Skin epidermis (tissue), 12 donors: Measurements from ENCODE around the gene SPRY1.
A peak's percentile ranks its signal among the peaks of the same experiment; 100 is the strongest.

Experiments
- H3K27ac ChIP-seq, 21 experiments: fragments of 200-600 bp; sonication (generic) in 11 of 21; one replicate each; pipeline ENCODE4 v1.5.0; 2020; ENCODE audit warnings: mild to moderate bottlenecking in 3 of 21, inconsistent platforms in 2 of 21, moderate library complexity in 2 of 21
- H3K4me3 ChIP-seq, 7 experiments: fragments of 200-600 bp; sonication (generic) in 2 of 7; one replicate each; pipeline ENCODE4 v1.5.0; 2020; ENCODE audit warnings: inconsistent platforms in 2 of 7, mild to moderate bottlenecking in 2 of 7, moderate library complexity in 1 of 7

SPRY1 gene, protein sequence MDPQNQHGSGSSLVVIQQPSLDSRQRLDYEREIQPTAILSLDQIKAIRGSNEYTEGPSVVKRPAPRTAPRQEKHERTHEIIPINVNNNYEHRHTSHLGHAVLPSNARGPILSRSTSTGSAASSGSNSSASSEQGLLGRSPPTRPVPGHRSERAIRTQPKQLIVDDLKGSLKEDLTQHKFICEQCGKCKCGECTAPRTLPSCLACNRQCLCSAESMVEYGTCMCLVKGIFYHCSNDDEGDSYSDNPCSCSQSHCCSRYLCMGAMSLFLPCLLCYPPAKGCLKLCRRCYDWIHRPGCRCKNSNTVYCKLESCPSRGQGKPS

DNA sequence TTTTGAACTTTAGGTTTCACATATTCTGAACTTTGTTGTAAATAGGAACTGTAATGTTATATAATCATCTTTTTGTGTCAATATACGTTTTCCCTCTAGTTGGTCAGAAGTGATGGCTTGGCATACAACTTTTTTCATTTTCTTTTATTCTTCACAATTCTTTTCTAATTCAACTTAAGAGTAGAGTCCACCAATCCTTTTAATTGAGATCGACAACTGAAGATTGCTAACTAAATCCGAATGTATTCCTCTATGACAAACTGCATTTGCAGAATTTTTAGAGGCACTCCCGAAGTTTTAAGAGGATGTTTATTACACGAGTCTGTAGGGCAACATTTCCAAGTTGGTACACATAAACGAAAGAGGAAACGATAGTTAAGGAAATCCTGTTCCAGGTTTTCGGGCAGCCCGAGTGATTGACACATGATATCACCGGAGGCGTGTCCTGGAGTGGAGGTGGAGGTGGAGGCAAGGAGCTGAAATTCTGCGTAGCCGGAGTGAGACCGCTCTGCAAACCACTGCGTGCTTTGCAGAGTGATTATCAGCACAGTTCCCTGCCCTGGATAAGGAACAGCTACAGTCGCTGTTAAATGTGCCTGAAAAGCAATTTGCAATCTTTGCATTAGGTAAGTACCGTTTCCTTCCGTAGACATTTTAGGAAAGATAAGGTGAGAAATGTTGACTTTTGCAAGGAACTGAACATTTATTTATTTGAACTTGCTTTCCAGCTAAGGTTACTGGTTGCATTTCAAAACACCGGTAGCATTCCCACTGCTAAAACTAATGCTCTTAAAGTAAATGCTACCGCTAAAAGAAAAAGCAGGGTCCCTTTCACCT lies at the start of gene SPRY1:
SPRY1 (plus strand) TSS at position 489 of the 837 bp plus-strand sequence. CDS start 4,797 bp downstream, outside the sequence.
- peak within 1 kb of the TSS; percentile 55 to 86 (median 73) for H3K4me3 ChIP-seq
- H3K27ac ChIP-seq: peak within 1 kb of the TSS; percentile 79 to 99 (median 93)

DNA sequence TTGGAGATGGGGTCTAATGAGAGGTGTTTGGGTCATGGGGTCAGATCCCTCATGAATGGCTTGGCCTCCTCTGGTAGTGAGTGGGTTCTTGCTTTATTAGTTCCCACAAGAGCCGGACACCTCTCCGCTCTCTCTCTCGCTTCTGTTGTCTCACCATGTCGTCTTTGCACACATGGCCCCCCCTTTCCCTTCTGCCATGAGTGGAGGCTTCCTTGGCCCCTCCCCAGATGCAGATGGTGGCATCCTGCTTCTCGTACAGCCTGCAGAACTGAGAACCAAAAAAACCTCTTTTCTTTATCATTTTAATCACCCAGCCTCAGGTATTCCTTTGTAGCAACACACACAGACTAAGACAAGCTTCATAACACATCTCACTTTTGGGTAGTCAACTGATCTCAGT lies 49.6 kb upstream of the SPRY1 start:
- no peak overlapping the region for H3K27ac ChIP-seq
- H3K4me3 ChIP-seq: no peak overlapping the region

DNA sequence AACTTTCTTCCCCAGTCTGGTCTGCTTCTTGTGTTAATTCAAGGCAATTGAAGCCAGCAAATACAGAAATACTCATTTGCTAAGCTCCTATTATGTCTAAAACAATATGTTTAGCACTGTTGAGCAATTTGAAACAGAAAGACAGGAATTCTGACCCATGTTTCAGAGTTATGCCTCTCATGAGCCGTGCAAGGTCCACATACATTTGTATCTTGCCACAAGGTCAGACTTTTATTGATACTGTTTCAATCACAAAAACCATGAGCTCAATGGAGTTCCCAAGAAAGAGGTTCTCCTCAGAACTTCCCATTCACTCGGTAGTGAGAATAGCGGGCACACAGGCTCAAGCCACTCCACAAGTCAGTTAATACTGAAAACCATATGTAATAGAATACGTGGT lies 47.6 kb upstream of the SPRY1 start:
- H3K27ac ChIP-seq: no peak overlapping the region

DNA sequence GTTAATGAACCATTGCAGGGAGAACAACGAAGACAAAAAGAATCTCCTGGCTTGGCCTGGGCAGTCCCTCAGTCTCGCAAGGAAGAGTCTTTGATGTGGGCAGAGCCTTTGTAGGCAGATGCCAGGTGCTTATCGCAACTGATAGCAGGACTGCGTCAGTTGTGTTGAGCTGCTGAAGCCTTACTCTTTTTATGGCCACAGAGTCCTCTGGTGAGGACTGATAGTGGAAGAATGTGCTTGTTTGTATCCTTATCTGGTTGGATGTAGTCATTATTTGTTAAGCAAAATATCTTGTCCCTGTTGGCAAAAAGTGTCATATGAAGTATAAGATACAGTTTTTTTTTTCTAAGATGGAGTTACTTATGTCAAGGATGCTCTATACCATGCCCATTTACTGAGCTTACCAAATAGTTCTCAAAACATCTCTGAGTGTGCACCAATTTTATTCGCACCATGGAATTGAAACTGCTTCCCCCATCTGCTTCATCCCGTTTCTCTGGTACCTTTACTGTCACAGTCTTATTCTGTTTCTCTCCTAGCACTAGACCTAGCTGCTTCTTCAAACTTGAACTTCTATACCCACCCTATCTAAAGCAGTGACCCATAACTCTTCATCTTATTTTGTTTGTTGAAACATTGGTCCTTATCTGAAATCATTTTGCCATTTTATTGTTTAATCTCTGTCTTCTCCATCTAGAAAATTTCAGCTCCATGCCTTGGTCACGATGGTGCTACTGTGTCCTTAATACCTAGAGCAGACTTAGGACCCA lies 47.0 kb upstream of the SPRY1 start:
- Histone ChIP-seq H3K4me3 (no peak overlapping the region), H3K27ac (no peak overlapping the region)

More for the DNA sequence above, 47.6 kb upstream of the SPRY1 start:
- H3K4me3 ChIP-seq: no peak overlapping the region

DNA sequence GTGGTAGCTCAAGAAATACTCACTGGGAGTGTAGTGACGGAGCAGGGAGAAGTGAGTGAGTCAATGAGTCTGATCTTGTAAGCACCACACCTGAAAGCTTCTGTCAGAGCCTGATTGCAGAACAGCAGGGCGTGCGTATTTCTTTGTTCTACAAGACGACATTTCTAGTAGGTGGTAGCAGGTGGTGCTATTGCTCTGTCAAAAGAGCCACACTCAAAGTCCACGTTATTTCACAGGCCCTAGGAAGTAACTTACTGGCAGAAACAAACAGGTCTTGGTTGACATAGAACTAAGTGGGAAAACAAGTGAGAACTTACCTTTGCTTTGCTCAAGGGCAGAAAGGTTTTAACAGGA lies 46.4 kb upstream of the SPRY1 start:
- peak overlapping the region in 3 of 21 experiments; percentile 3 to 41 (median 18) for H3K27ac ChIP-seq

DNA sequence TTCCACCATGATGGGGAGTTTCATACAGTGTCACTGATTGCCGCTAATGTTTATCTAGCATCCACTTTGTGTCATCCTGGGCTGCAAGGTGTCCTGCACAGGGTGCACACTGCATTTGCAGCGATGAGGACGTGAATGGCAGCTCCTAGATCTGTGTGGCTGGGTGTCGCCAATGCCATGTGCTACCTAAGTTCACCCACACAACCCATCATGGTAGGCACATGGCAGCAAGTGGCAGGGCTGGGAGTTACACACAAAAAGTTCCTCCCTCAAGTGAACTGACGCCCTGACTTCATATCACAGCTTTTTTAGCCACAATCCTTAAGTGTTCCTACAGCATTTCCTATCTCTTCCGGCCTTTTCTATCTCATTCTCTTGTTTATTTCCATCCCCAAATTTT lies 45.9 kb upstream of the SPRY1 start:
- Histone ChIP-seq H3K4me3 (no peak overlapping the region), H3K27ac (peak overlapping the region in 4 of 21 experiments; percentile 3 to 41 (median 14))

More for the DNA sequence above, 46.4 kb upstream of the SPRY1 start:
- no peak overlapping the region for H3K4me3 ChIP-seq

DNA sequence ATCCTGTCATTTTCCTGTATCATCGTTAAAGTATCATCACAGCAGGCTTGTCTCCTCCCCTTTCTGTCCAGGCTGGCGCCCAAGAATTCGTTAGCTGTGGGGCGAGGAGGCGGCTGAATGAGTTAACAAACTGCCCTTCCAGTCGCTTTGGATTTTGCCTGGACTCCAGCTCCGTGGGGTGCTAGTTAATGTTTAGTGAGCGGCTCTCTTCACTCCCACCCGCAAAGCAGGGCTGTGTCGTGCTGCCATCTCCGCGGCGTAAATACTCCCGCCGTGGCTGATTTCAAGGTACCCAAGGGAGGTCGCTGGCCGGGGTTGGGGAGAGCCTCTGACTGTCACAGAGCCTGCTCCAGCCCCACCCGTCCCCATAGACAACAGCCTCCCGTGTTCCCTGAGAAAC lies 44.9 kb upstream of the SPRY1 start:
- peak overlapping the region in 14 of 21 experiments; percentile 1 to 85 (median 64) for H3K27ac ChIP-seq

DNA sequence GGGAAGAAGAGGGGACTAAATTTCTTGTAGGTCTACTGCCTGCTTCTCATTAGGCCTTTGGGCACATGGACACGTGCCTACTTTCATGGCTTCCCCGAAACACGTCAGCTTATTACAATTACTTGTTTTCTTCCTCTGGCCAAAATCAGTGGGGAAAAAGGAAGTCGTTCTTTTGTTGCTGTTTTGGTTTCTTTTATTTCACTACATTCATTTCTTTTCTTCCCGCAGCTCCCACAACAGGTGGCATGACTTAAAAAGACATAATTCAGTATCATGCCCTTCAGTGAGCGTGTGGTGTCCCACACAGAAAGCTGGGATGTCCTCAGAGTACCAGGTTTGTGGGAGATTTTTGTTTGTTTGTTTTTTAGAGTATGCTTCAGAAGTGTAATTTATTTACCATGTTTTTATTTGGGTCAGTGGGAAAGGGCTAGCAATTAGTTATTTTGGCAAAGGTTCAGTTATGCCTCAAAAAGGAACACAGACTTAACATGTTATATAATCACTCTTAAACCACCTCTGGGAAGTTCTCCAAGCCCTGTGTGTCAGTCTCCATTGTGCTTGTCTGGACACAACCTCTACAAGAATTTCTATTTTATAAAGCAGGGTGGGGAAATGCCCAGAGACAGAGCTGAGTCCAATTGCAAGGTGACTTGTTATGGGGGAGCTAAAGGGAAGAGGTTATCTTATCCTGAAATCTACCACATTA lies 44.2 kb upstream of the SPRY1 start:
- no peak overlapping the region for H3K4me3 ChIP-seq
- H3K27ac ChIP-seq: peak overlapping the region in 19 of 21 experiments; percentile 1 to 85 (median 58)

More for the DNA sequence above, 44.9 kb upstream of the SPRY1 start:
- no peak overlapping the region for H3K4me3 ChIP-seq

DNA sequence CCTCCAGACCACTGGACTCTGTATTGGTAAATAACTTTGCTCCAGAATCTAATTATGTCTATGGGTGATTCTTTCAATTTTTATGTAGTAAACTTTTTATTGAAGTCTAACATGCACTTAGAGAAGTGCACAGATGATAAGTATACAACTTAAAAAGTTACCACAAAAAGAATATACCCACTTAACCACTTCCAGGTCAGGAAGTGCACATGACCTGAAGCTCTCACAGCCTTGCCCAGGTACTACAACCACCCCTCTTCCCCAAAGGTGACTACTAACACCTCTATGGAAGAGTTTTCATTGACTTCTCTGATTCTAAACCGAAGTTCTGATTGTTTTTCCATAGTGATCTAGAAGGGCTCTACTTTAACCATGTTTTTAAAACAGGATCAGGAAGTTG lies 43.6 kb upstream of the SPRY1 start:
- H3K4me3 ChIP-seq: no peak overlapping the region
- peak overlapping the region in 19 of 21 experiments; percentile 1 to 85 (median 56) for H3K27ac ChIP-seq

DNA sequence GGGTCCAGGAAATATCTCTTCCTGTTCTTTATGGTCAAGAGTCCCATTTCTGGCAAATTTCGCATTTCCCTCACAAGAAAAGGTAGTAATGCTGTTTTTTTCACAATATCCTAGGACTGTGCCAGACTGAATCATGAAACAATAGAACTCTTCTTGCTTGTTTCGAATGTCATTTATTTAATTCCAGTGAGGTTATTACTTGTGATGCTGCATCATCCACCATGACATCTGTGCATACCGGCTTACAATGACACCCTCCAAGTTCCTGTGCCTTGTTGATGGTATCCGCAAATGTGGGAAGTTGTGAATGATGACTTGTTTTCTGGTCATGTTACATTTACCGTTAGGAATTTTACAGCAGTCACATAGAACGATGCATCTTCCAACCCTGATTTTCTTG lies 42.9 kb upstream of the SPRY1 start:
- H3K27ac ChIP-seq: peak overlapping the region in 6 of 21 experiments; percentile 21 to 85 (median 68)
- no peak overlapping the region for H3K4me3 ChIP-seq

DNA sequence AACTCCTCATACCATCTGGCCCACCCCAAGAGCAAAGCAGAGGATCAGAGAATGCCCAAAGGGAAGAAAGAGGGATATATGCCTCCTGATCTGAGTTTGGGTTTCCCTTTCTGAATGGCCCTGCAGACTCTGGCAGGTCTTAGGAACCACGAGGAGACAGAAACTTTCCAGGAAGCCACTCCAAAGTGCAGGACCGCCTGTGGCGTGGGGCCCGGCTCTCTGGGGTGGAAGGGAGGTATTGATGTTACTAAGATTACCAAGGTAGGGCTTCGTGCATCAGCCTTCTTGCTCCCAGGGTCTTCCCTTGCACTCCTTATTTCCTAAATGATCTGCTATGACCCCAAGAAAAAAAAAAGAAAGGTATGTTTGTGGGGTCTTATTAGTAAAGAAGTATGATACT lies 41.9 kb upstream of the SPRY1 start:
- Histone ChIP-seq H3K4me3 (no peak overlapping the region), H3K27ac (peak overlapping the region in 6 of 21 experiments; percentile 35 to 85 (median 66))

DNA sequence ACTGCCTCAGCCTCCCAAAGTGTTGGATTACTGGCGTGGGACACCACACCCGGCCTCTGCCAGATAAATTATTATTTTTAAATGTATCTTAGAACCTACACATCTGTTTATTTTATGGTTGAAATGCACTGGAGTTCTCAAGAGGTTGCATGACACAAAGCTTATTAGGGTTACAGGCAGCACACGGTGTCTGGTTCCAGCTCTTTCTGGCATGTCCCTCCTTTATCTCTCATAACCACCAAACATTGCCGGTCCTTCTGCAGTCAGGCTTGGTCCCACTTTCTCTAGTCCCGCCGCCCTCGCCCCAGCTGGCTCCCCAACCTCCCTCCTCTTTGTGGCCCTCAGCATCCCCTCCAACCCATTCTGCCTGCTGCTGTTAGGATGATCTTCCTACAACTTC lies 39.7 kb upstream of the SPRY1 start:
- no peak overlapping the region for H3K27ac ChIP-seq

DNA sequence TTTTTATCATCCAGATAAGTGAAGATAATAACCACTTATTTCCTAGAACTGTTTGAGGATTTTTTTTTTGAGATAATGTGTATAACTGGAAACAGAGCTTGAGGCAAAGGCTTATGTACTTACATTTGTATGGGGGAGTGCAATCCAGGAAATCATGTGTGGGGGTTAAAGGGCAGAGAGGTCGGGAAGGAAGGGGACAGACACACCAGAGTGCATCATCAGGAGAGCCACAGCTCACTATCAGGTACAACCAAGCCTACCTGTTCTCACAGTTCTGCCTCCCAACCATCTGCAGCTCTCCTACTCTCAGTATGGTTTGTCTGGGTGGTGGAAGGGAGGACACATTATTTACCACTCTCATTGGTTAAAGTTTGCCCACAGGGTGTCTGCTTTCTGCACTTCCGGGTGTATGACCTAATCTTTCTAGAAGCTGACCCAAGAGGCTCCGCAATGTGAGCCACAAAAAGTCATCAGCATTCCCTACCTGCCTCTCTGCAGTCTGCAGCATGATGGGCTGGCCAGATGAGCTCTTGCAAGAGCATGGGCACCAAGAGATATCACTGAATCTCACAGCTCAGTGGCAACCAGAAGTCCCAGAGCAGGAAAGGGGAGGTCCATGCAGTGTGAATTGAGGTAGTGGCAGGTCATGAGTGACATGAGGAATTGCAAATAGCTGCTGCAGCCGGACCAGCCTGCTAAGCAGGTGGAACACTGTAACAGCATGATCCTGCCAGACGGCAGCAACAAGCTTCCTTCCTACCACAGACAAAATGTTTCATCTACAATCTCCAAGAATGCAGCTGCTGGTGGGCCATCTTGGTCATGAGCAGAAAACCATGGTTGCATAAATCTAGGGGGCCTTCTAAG lies 36.9 kb upstream of the SPRY1 start:
- Histone ChIP-seq H3K27ac (peak overlapping the region in 6 of 21 experiments; percentile 14 to 89 (median 72)), H3K4me3 (no peak overlapping the region)

More for the DNA sequence above, 39.7 kb upstream of the SPRY1 start:
- H3K4me3 ChIP-seq: no peak overlapping the region

DNA sequence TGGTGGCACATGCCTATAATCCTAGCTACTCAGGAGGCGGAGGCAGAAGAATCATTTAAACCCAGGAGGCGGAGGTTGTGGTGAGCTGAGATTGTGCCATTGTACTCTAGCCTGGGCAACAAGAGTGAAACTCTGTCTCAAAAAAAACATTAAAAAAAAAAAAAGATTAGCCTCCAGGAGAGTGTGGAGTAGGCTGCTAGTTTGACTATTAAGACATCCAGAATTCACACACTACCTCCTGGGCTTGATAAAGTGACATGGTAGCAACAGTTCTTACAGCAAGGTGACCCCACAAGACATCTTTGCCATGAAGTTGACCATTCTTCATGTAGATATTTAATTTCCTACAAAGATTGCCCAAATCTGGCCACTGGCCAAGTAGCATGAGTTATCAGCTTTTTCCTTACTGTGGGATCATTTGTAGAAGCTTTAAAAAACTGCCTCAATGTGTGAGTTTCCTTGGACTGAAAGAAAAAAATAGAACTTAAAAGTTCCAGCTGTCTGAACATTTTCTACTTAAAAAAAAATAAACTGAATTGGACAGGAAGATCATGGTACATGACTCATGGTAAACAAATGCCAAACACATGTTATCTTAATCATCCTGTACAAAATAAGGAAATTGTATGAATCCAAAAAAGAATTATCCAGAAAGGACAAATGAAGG lies 35.3 kb upstream of the SPRY1 start:
- Histone ChIP-seq H3K4me3 (no peak overlapping the region), H3K27ac (peak overlapping the region in 16 of 21 experiments; percentile 21 to 89 (median 68))

DNA sequence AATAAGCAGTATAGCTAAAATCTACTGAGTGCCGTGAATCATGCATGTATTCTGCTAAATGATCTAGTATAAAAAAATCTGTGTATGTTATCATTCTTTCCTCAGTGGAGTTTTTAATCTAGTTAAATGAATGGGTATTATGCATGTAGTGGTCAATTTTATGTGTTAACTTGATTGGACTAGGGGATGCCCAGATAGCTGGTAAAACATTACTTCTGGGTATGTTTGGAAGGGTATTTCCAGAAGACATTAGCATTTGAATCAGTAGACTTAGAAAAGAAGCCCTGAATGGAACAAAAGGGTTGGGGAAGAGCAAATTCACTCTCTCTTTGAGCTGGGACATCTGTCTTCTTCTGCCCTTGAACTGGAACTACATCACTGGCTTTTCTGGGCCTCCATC lies 34.5 kb upstream of the SPRY1 start:
- Histone ChIP-seq H3K4me3 (no peak overlapping the region), H3K27ac (peak overlapping the region in 6 of 21 experiments; percentile 14 to 89 (median 58))

DNA sequence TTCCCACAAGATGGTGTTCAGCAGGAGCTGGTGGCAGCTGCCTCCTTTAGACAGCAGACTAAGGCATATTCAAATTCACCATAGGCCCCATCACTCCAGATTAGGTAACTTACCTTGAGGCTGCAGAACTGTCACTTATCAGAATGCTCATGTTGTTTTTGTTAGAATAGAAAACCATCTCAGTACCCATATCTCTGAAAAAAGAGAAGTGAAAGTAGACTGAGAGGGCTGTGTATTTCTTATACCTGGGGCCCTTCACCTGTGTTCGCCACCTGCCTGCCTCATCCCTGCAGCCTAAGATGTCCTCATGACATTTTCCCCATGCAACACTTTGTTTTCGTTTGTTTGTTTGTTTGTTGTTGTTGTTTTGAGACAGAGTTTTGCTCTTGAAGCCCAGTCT lies 32.9 kb upstream of the SPRY1 start:
- H3K27ac ChIP-seq: no peak overlapping the region
- no peak overlapping the region for H3K4me3 ChIP-seq

DNA sequence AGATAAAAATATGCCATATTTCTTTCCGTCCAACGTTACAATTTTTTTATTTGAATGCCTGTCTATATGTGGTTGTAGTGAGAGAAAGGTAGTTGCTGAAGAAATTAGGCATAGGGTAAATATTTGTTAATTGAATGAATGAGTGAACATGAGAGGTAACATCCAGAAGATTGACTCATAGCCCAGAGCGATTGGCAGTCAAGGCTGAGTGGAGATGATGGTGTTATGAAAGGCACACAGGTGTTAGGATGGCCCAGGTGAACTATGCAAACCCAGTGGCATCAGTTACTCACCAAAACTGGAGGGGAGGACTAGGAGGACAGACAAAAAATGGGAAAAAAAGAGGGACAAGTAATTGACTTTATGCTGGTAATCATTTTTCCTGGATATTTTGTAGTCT lies 31.7 kb upstream of the SPRY1 start:
- H3K4me3 ChIP-seq: no peak overlapping the region
- H3K27ac ChIP-seq: no peak overlapping the region

DNA sequence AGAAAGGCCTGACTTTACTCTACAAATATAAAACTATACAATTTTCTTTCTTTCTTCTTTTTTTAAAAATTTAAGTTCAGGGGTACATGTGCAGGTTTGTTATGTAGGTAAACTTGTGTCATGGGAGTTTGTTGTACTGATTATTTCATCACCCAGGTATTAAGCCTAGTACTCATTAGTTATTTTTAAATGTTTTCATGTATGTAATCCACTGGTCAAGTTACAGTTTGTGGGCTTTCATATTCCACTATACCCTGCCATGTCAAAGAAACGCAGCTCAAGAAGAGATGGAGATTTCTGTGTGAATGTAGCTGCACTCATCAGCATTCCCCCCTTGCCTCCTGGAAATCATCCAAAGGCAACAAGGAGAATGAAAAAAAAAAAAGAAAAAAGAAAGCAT lies 31.2 kb upstream of the SPRY1 start:
- Histone ChIP-seq H3K4me3 (no peak overlapping the region), H3K27ac (no peak overlapping the region)
